Gastroesophageal sphincter (tissue), 2 donors: ENCODE results near the gene SDK1.

Experiments used
- POLR2A ChIP-seq, 2 donors: fragments of 450-650 bp; IDR thresholded peaks; one replicate each; pipeline ENCODE4 v1.6.1; 2017; ENCODE audit warnings: antibody characterized with exemption in 2 of 2, mild to moderate bottlenecking in 2 of 2, moderate library complexity in 1 of 2
- POLR2AphosphoS5 ChIP-seq: sonication (generic); formaldehyde crosslinking; IDR thresholded peaks from one replicate; pipeline ENCODE4 v1.6.1; 2017; ENCODE audit warnings: antibody characterized with exemption

- TF ChIP-seq POLR2AphosphoS5 (no peak), POLR2A (IDR thresholded peaks at IDR 0.05) (no peak)
Observed at GRCh38 chr7:4235596-4235995, 934.5 kb downstream of the SDK1 start.
